HL-60/S4 (cell line): ENCODE results near the gene HAUS3.

Experiments used
- in situ Hi-C: fragments of 300-500 bp; cut with MboI; formaldehyde crosslinking; loops from 2 replicates; pipeline ENCODE4 v1.14.3; 2022; ENCODE audit warnings: low sequenced_read_pairs

Gene HAUS3

GRCh38 chr4:2265113-2266110 lies 23.5 kb upstream of the HAUS3 start:
- in situ Hi-C loops = no loop called here

- in situ Hi-C loops = no loop called here
These were observed 22.6 kb upstream of the HAUS3 start for GRCh38 chr4:2264481-2265041.

- in situ Hi-C loops = no loop called here
These were observed 22.0 kb upstream of the HAUS3 start for GRCh38 chr4:2263926-2264321.

GRCh38 chr4:2262944-2263250 lies 21.0 kb upstream of the HAUS3 start:
- in situ Hi-C loops = no loop called here

- in situ Hi-C loops = no loop called here
These were observed 20.4 kb upstream of the HAUS3 start for GRCh38 chr4:2262145-2262943.

- in situ Hi-C loops = no loop called here
These were observed 19.9 kb upstream of the HAUS3 start, which contains the start of gene MXD4 for GRCh38 chr4:2261853-2262144. Gene MXD4 (minus strand): TSS chr4:2262109. CDS start chr4:2261980, 129 bp downstream.

- in situ Hi-C loops = no loop called here
These were observed 19.4 kb upstream of the HAUS3 start for GRCh38 chr4:2261110-2261852.

GRCh38 chr4:2260344-2261109 lies 18.6 kb upstream of the HAUS3 start:
- in situ Hi-C loops = no loop called here

GRCh38 chr4:2259541-2260343 lies 17.8 kb upstream of the HAUS3 start:
- in situ Hi-C loops = no loop called here

GRCh38 chr4:2259036-2259540 lies 17.2 kb upstream of the HAUS3 start:
- in situ Hi-C loops = no loop called here

- in situ Hi-C loops = no loop called here
These were observed 16.4 kb upstream of the HAUS3 start for GRCh38 chr4:2258091-2259035.

GRCh38 chr4:2257361-2258081 lies 15.6 kb upstream of the HAUS3 start:
- in situ Hi-C loops = no loop called here

GRCh38 chr4:2256781-2257191 lies 14.9 kb upstream of the HAUS3 start:
- in situ Hi-C loops = no loop called here

- in situ Hi-C loops = no loop called here
These were observed 14.3 kb upstream of the HAUS3 start for GRCh38 chr4:2256156-2256731.

- in situ Hi-C loops = no loop called here
These were observed 13.7 kb upstream of the HAUS3 start for GRCh38 chr4:2255501-2256155.

- in situ Hi-C loops = no loop called here
These were observed 13.0 kb upstream of the HAUS3 start for GRCh38 chr4:2254665-2255500.
